Measurements from ENCODE around the gene EXOC3. TPM values are rescaled to one million over a fixed set of nuclear protein-coding genes. Genes with fewer than 3 reads are reported as not detected.

Gene EXOC3
- total and polyA plus RNA-seq, 10 of the 15 experiments (the other 5 are each of a cell fraction or from before 2014, with no cell fraction given): 1.6 to 53.0 (median 27.9) TPM

DNA sequence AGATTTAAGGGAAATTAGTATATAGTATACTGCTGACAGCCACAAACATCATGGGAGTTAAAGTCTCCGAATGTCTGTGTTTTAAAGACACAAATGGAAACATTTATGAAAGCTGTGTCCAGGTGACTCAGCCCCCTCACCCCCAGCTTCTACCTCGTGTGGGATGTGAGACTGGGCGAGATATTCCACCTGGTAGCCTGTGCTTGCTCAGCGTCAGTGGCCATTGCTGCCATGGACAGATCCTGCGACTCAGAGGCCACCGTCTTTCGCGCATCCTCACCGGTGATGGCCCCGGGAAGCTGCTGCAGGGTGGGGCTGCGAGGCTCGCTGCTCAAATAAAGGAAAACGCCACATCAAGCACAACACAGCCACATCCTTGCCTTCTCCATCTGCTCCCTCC is 31.2 kb upstream of the EXOC3 start:
- 83% methylated on average over 13 of the region's 13 CpGs for WGBS (ENCODE audit: insufficient coverage, insufficient replicate concordance, low lambda C conversion rate, missing lambda C conversion rate)
- H3K9ac ChIP-seq (ENCODE audit: control insufficient read depth, insufficient read depth, low read length): no peak overlapping the region
- H3K9me3 ChIP-seq (replicated peaks; ENCODE audit: control insufficient read depth, insufficient read depth, low read length): no peaks in the 10 kb centered on the region; the same call in 2 of the 3 replicates
- H2AFZ ChIP-seq (ENCODE audit: control insufficient read depth, low read depth, low read length): no peak overlapping the region
- ChIA-PET POLR2A (interaction anchor here (1.0 to 2.3 kb wide), 2 partner anchors 10 to 19 kb away, joined by 3 to 6 read pairs; no protein-coding TSS in a partner anchor), SMC1A (ENCODE audit: uncharacterized antibody, unreplicated experiment) (interaction anchor here (1.6 kb wide), 1 partner anchor 95 kb away, joined by 3 read pairs; no protein-coding TSS in a partner anchor), CTCF (interaction anchor here (1.1 to 1.8 kb wide), 2 partner anchors 35 to 95 kb away, joined by 3 to 6 read pairs; no protein-coding TSS in a partner anchor), RAD21 (ENCODE audit: unreplicated experiment) (no interaction called here)
- TF ChIP-seq SUZ12 (IDR thresholded peaks at IDR 0.05; ENCODE audit: unreplicated experiment): no peak
- TF ChIP-seq, protein P1, sequence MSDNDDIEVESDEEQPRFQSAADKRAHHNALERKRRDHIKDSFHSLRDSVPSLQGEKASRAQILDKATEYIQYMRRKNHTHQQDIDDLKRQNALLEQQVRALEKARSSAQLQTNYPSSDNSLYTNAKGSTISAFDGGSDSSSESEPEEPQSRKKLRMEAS (IDR thresholded peaks at IDR 0.05; ENCODE audit: low read depth, low read length): no peak
- TF ChIP-seq, protein P2, sequence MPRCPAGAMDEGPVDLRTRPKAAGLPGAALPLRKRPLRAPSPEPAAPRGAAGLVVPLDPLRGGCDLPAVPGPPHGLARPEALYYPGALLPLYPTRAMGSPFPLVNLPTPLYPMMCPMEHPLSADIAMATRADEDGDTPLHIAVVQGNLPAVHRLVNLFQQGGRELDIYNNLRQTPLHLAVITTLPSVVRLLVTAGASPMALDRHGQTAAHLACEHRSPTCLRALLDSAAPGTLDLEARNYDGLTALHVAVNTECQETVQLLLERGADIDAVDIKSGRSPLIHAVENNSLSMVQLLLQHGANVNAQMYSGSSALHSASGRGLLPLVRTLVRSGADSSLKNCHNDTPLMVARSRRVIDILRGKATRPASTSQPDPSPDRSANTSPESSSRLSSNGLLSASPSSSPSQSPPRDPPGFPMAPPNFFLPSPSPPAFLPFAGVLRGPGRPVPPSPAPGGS (IDR thresholded peaks at IDR 0.05; ENCODE audit: borderline replicate concordance, insufficient read depth, low read depth, low read length, poor library complexity, severe bottlenecking): peak; percentile 87
- TF ChIP-seq, protein P3, sequence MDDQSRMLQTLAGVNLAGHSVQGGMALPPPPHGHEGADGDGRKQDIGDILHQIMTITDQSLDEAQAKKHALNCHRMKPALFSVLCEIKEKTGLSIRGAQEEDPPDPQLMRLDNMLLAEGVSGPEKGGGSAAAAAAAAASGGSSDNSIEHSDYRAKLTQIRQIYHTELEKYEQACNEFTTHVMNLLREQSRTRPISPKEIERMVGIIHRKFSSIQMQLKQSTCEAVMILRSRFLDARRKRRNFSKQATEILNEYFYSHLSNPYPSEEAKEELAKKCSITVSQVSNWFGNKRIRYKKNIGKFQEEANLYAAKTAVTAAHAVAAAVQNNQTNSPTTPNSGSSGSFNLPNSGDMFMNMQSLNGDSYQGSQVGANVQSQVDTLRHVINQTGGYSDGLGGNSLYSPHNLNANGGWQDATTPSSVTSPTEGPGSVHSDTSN (IDR thresholded peaks at IDR 0.05; ENCODE audit: insufficient replicate concordance, low read depth, low read length): peak; percentile 21
- TF ChIP-seq EGR1 (IDR thresholded peaks at IDR 0.05; ENCODE audit: borderline replicate concordance in 1 of 2, low read depth in 2 of 2, low read length in 2 of 2): no peak
- no peak for TF ChIP-seq ESRRA (IDR thresholded peaks at IDR 0.05; ENCODE audit: low read length)
- TF ChIP-seq, protein P4, sequence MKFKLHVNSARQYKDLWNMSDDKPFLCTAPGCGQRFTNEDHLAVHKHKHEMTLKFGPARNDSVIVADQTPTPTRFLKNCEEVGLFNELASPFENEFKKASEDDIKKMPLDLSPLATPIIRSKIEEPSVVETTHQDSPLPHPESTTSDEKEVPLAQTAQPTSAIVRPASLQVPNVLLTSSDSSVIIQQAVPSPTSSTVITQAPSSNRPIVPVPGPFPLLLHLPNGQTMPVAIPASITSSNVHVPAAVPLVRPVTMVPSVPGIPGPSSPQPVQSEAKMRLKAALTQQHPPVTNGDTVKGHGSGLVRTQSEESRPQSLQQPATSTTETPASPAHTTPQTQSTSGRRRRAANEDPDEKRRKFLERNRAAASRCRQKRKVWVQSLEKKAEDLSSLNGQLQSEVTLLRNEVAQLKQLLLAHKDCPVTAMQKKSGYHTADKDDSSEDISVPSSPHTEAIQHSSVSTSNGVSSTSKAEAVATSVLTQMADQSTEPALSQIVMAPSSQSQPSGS (IDR thresholded peaks at IDR 0.05; ENCODE audit: low read length): no peak
- no peak for TF ChIP-seq SMC3 (IDR thresholded peaks at IDR 0.05; ENCODE audit: borderline replicate concordance, low read length)
- no peak for TF ChIP-seq KAT2A (conservative IDR thresholded peaks at IDR 0.05; ENCODE audit: control insufficient read depth, low read depth, low read length)
- H3K4me2 ChIP-seq (ENCODE audit: control insufficient read depth, insufficient read depth): no peak overlapping the region
- H3K36me3 ChIP-seq (ENCODE audit: control insufficient read depth in 2 of 2, insufficient read depth in 2 of 2, low read length in 1 of 2): peaks cover 7 to 18% of the 10 kb centered on the region in 2 experiments; a peak in 3 of 4 replicates
- H3K27ac ChIP-seq (ENCODE audit: control insufficient read depth, insufficient read depth): no peak overlapping the region
- intact Hi-C loops (cut with micrococcal nuclease; ENCODE audit: unreplicated experiment): no loop called here
- no peak overlapping the region for H3K4me3 ChIP-seq
- FAIRE-seq: no peak
- H3K4me1 ChIP-seq (ENCODE audit: control insufficient read depth, insufficient read depth, low read length): no peaks in the 10 kb centered on the region
- H3K79me2 ChIP-seq (ENCODE audit: control insufficient read depth, insufficient read depth, low read length): no peaks in the 10 kb centered on the region; the same call in 1 of the 2 replicates
- H4K20me1 ChIP-seq (ENCODE audit: control insufficient read depth, insufficient read depth): no peaks in the 10 kb centered on the region
- in situ Hi-C loops (cut with MboI): no loop called here
- no peaks in the 10 kb centered on the region for H3K27me3 ChIP-seq (replicated peaks in 1 of 2; ENCODE audit: control insufficient read depth in 2 of 2, insufficient read depth in 2 of 2, low read length in 1 of 2)
- no peak for DNase-seq (ENCODE audit: low read depth, low spot score)
- no peak for ATAC-seq
- BruUV-seq (replicated peaks): no TSS peak
